HG03565 (cell line): ENCODE measurements around the gene TRPV4.

ENCODE experiments used
- ATAC-seq: cut with Tn5 transposase; IDR thresholded peaks from one replicate; pipeline ENCODE4 v1.9.1; 2021; ENCODE audit warnings: mild to moderate bottlenecking, moderate library complexity; ENCODE audit not compliant: unreplicated experiment

Gene TRPV4

DNA sequence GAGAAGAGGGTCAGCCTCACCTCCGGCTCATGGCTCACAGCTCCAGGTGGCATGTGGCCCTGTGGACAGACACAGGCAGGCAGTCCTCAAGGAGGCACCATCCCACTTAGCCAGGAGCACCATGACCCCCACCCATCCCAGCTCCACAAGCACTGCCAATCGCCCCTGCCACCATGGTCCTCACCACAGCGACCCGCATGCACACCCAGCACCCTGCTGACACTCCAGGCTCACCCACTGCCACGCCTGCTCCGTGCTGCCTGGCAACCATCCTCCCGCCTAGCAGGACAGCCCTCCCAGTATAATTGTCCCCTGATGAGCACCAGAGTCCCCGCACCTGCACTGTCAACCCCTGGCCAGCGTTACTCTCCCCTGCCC, 50.9 kb downstream of the TRPV4 start:
- ATAC-seq: no peak

DNA sequence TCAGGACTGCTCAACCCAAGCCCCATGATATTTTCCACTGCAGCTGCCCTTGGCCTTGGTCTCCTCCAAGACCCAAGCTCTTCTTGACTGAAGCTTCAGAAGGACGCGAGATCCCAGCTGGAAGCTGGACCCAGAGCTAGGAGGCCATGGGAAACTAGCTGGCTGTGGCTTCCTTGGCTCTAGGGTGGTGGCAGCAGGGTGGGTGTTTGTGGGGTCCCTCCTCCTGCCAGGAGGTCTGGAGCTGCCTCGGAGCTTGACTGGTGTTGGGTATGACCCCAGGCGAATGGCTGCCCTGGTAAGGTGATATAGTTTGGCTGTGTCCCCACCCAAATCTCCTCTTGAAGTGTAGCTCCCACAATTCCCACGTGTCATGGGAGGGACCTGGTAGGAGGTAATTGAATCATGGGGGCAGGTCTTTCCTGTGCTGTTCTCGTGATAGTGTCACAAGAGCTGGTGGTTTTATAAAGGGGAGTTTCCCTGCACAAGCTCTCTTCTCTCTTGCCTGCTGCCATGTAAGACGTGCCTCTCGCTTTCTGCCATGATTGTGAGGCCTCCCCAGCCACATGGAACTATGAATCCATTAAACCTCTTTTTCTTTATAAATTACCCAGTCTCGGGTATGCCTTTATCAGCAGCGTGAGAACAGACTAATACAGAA, 51.4 kb downstream of the TRPV4 start:
- no peak for ATAC-seq

DNA sequence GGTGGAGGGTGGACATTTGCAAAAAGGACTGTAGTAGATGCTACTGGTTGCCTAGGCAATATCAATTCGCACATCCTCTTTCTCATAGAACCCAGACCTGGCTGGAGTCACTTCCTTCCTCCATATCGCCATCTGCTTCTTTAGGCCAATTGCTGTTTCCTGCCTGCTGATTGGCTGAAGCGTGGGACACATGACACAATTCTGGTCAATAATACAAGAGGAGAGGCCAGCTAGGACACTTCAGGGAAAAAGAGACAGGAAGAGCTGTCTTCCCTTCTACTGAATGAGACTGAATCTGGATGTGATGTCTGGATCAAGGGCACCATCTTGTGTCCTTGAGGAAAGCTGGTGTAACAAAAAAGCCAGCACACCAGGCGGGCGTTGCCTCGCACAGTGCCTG, 53.8 kb downstream of the TRPV4 start:
- ATAC-seq: no peak

DNA sequence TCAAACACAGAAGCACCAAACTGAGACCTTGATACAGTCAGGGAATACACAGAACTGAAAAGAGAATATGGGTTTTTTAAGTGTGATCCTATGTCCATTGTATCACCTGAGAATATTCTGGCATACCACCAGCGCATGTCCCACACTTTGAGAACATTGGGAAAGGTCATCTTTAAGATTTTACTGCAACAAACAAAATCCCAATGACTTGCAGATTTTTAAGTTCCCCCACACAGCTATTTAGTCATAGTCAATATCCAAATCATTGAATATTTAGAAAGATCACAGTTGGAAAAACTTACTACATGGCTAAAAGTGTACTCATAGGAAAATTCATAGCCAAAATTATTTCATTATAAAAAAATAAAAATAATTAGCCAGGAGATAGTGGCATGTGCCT, 54.5 kb downstream of the TRPV4 start:
- no peak for ATAC-seq

DNA sequence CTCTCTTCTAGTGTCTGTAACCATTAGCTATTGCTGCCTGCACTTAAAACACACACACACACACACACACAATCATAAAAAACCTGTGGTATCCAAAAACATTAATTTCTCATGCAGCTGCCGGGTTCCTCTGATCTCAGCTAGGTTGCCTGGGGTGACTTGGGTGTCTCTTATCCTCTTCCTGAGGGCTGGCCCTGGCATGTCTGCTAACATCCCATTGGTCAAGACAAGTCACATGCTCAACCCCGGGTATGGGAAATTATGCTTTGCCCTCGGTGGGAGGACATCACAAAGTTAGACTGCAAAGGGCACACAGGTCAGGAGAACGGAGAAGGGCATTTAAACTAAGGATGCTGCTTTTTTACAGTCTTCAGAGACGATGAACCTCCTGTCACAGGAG, 55.7 kb downstream of the TRPV4 start:
- ATAC-seq: no peak

DNA sequence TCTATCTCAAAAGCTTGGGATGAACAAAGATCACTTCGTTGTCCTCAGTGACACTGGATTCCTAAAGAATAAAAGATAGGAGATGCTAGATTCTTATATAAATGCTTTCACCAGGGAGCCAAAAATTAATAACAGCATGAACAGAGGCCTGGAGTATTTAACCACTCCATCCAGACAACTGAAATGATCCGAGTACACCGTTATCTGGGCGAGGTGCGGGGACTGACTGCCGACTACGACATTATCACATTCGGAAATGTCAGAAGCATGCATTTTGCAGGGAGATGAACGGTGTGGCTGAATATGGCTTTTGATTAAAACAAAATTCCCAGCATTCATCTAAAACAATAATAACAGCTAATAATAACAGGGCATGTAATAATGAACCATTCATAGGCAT, 56.6 kb downstream of the TRPV4 start:
- ATAC-seq: no peak

DNA sequence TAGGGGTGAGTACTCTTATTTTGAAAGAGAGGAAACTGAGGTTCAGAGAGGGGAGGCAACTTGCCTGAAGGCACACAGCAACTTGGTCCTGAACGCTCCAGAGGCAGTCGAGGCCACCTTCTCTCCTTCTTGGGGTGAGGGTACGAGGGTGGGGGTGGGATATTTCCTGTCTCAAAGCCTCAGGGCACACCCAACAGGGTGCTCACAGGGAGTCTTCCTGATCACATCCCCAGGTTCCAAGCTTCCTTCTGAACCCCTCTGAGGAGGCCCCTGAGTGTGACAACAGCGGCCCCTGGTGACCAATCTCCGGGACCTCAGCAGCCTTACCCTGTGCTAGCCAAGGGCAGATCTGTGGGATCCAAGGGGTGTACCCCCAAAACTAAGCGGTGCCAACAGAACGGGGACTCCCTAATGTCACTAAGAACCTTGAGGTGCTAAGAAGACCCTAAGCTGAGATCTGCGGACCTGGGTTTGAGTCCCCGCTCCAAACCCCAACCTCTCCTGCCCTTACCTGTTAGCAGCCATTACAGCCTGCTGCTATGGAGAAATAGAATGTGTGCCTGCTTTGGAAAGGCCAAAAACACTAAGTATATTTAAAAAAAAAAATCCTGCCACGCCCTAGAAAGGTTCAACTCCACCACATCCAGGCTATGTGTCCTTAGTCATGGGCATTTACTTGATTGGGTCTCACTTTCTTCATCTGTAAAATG, 57.9 kb downstream of the TRPV4 start:
- no peak for ATAC-seq

DNA sequence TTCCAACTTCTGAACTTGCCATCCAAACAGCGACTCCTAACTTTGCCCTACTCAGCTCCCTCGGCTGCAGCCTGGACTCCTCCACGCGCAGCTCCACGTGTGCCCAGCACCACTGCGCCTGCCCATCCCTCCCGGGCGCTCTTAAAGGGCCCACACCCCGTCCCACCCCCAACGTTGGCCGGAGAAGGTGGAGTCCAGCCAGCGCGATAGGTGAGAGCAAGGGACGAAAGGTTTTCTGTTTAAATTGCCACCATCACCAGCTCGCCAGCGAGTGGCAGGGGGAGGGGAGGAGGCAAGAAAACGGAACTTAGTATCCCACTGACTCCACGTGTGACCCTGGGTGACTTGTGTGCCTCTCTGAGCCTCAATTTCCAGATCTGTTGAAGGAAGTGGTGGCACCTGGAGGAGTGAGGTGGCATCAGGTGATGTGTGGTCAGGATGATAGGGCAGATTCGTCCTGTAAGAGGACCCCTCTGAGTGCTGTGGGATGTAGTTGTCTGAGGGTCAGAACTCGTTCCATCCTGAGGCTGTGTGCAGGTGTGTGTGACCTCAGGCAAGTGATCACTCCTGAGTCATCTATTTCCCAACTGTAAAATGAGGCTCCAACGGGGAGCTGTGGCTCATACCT, 59.7 kb downstream of the TRPV4 start:
- ATAC-seq: no peak

DNA sequence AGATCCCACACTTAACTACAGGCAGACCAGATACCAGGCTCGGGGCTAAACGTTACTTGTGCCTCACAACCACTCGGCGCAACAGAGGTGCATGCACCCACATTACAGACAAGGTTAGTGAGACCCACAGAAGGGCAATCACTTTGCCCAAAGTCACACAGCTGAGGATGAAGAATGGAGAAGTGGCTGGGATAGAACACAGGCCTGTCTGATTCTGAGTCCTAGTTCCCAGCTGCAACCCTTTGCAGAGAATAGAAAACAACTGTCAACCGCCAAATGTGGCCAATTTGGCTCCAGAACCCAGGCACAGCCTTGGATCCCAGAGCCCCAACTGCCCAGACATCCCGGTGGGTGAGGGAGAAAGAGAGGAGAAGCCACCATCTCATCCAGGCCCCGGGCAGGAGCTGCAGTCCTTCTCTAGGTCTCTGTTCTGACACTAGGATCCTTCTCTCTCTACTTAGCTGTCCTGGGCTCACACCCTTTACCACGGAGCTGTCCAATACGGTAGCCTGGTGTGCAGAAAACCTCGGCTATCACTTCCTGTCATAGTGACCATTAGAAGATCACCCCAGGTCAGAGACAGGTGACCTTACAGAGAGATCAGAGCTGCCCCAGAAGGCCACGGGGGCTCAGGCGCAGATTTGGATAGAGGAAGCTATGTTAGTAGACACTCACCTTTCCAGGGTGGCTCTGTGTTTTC, 60.4 kb downstream of the TRPV4 start:
- no peak for ATAC-seq

DNA sequence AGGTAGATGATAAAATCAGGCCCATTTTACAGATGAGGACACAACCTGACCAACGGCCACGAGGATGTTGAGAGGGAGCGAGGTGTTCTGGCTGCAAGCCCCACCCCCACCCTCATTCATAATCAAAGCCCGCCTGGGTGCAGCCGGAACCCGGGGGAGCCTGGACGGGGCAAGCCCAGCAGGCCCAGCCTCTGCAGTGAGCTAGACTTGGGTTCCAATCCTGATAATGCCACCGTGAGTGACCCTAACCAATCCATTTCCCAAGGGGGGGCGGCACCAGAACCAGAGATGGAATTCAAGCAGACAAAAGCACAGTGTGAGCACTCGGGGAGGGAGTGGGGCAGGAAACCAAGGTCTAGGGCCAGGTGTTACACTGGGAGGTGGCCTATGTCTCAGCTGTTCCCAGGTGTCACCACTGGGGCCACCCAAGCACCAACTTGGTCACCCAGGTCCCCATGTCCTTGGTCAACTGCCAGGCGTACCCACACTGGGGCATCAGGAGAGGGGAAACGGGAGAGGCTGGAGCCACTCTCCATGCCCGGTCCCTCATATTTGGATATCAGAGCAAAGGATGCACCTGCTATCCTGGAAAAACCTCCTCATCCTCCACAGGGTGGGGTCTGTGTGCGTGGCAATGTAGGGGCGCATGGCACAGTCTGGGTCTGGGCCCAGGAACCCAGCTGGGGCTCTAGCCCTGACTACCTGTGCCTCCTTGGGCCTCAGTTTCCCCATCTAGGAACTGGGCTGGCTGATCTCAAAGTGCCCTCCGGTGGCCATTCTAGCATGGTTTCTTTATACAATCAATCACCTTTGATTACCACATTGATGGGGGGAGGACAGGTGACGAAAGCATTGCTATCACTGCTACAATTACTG, 61.2 kb downstream of the TRPV4 start:
- no peak for ATAC-seq

DNA sequence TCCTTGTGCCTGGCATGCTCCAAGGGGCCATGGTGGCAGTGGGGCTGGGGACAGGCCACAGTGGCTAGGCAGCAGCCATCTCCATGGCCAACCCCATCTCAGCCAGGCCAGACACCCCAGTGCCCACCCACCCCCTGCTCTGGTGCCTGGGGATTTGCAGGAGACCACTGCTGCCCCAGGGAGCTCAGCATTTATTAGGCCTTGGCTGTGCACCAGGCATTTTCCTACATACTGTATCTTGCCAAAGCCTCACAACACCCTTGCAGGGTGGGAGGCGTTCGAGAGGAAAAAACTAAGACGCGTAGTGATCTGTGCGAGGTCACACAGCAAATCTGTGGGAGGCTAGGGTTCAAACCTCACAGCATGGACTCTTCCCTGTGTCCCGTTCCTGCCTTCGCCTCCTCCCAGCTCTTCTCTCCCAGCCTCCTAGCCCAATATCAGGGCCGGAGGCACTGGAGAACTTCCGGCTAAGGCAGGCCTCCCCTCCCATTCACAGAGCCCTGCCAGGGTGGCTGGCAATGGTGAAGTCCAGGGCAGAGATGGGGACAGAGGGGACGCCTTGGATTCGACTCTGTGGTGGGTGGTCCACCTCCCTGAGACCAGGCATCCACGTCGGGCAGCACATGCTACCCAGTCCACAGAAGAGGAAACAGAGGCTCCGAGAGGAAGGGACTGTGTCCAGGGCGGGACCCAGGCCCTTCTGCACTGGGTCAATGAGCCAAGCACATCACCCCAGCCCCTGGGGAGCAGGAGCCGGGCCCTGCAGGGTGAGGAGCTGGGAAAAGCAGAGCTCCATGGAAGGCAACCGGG, 62.1 kb downstream of the TRPV4 start:
- no peak for ATAC-seq

DNA sequence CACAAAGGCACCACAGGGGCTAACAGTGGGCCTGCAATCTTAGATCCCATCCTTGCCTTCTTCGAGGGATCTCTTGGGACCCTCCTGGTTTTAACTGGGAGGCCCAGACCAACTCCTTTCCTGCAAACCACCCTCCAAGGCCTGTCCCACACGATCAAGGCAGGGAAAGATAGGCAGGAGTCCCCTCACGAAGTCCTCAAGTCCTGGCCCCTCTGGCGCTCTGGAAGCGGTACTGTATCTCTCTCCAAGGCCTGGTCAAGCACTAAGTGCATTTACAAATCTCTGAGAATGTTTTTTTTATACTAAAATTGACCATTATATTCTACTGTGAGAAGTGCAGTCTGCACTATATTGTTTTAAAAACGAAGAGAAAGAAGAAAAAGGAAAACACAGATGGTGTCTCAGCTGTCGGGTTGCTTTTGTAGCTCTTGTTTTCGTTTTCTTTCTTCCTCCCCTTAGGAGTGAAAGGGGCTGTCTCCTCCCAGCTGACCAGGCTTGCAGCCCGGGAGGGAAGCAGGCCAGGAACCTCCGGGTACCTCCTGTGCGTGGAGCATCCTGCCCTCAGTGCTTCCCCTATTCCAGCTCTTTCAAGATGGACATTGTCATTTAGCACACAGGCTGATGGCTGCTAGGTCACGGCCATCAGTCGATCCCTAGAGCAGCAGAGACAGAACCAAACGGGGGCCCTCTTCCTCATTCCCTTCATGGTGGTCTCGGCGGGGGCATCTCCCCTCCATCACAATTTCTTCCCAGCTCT, 62.9 kb downstream of the TRPV4 start:
- no peak for ATAC-seq

DNA sequence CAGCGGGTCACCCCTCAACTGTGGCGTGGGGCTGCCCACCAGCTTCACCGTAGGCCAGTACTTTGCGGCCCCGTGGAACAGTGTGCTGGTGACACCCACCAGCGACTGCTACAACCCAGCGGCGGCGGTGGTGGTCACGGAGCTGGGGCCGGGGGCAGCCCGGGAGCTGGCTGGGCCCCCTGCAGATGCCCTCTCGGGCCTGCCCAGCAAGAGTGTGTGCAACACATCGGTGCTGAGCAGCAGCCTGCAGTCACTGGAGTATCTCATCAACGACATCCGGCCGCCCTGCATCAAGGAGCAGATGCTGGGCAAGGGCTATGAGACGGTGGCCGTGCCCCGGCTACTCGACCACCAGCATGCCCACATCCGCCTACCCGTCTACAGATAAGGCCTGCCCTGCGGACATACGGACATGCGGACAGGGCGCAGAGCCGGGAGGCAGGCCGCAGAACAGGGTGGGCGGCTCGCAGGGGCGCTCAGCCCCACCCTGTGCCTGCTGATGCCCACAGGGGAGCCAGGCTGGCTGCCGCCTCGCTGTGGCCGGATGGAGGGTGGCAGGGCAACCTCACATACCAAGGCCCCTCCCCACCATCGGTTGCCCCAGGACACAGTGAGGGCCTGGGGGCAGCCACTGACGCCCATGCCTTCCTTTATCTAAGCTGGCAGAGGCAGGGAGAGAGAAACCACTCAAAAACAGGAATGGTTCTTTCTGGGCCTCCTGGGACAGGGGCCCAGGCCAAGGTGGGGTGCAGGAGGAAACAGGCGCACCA, 64.1 kb downstream of the TRPV4 start:
- ATAC-seq: no peak

DNA sequence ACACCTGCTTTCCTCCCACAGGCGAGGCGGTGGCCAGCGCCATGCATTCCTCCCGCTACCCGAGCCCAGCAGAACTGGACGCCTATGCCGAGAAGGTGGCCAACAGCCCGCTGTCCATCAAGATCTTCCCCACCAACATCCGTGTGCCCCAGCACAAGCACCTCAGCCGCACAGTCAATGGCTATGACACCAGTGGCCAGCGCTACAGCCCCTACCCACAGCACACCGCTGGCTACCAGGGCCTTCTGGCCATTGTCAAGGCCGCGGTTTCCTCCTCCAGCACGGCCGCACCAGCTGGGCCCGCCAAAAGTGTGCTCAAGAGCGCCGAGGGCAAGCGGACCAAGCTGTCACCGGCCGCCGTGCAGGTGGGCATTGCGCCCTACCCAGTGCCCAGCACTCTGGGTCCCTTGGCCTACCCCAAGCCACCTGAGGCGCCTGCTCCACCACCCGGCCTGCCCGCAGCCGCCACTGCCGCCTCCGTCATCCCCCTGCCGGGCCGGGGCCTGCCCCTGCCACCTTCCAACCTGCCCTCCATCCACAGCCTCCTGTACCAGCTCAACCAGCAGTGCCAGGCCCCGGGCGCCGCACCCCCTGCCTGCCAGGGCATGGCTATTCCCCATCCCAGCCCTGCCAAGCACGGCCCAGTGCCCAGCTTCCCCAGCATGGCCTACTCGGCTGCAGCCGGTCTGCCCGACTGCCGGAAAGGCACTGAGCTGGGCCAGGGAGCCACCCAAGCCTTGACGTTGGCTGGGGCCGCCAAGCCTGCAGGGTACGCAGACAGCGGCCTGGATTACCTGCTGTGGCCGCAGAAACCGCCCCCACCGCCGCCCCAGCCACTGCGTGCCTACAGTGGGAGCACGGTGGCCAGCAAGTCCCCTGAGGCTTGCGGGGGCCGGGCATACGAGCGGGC, 65.0 kb downstream of the TRPV4 start:
- ATAC-seq: no peak

DNA sequence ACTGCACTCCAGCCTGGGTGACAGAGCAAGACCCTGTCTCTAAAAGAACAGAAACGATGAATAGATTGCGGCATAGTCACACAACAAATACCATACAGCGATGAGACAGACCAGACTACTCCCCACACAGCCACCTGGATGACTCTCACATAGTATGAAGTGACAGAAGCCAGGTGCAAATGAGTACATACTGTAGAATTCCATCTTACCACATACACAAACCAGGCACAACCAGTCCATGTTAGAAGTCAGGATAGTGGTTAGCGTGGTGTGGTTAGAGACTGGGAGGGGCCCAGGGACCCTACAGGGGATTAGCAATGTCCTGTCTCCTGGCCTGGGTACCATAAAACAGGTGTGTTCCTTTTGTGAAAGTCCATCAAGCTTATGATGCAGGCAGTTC, 65.7 kb downstream of the TRPV4 start:
- no peak for ATAC-seq

DNA sequence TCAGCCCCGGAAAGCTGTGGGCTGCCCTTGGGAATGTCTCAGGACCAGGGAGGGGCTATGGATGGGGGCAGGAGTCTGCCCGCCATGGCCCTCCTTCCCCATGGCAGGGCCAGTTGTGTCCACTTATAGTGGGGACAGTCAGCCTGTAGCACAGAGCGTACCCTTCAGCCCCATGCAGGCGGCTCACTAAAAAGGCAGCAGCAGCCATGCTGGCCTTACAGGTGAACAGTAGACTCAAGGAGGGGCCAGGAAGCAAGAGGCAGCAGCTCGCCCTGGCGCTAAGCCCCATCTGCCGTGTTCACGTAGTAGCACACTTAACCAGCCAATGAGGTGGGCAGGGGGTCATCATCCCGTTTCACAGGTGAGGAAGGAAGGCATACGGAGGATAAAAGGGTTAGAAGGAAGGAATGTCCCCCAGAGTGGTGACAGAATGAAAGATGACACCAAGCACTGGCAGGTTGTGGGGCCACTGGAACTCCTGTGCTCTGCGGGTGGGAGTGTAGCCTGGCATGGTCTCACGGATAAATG, 66.9 kb downstream of the TRPV4 start:
- no peak for ATAC-seq

DNA sequence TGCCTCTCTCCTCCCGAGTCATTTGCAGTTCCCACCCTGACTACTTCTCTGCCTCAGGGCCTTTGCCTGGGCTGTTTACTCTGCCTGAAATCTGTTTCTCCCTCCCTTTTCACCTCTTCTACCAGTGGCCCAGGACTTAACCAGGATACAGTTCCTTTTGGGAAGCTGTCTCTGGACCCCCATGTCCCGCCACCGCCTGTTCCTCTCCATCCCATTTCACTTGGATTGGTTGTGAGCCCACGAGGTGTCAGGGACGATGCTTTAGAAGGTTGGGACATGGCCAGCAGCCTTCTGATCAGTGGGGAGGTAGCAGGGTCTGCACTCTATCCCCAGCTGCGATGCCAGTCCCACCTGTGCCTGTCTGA, 67.8 kb downstream of the TRPV4 start:
- no peak for ATAC-seq
